B cell (primary cell): ENCODE measurements around the gene CDC42EP4. TPM values are rescaled to one million over a fixed set of nuclear protein-coding genes. Genes with fewer than 3 reads are reported as not detected.

ENCODE experiments used
- ATAC-seq: fragments of 200-7000 bp; cut with Tn5 transposase; one replicate; pipeline ENCODE4 v1.10.0; 2021; ENCODE audit warnings: low read depth, mild to moderate bottlenecking, moderate number of reproducible peaks, moderate library complexity
- CTCF ChIA-PET: fragments of 350-600 bp; sonication (Branson Sonifier 250); formaldehyde crosslinking; loops from one replicate; lab custom pipeline; 2021; ENCODE audit warnings: antibody characterized with exemption, inconsistent platforms; lab: Charles Lee
- POLR2A ChIA-PET: fragments of 350-600 bp; sonication (Branson Sonifier 250); formaldehyde crosslinking; loops from one replicate; lab custom pipeline; 2021; ENCODE audit warnings: antibody characterized with exemption; lab: Charles Lee
- DNase-seq: peaks from one replicate; pipeline ENCODE4 v3.0.0; 2013
- H2AFZ ChIP-seq: 2 replicates; pipeline ENCODE4 v1.6.1; 2012; ENCODE audit warnings: mild to moderate bottlenecking, low read depth, low read length; ENCODE audit not compliant: insufficient read depth, poor library complexity, severe bottlenecking
- H3K27ac ChIP-seq, 2 donors: 1 replicate in 1 of 2; 2 replicates in 1 of 2; pipeline ENCODE4 v1.5.1; 2012 to 2013; ENCODE audit warnings: low read length in 2 of 2, mild to moderate bottlenecking in 2 of 2, moderate library complexity in 1 of 2
- H3K27me3 ChIP-seq, 4 experiments: fragments of 200-600 bp in 1 of 4; sonication (generic) in 1 of 4; replicated peaks in 1 of 4; 1 replicate in 2 of 4; 2 replicates in 2 of 4; pipeline versions ENCODE4 v1.6.1 to v1.7.0; 2013 to 2016; ENCODE audit warnings: low read length in 3 of 4, mild to moderate bottlenecking in 2 of 4, mixed read lengths in 1 of 4, moderate library complexity in 1 of 4; ENCODE audit not compliant: insufficient read depth in 4 of 4, control insufficient read depth in 3 of 4; ENCODE audit errors: control extremely low read depth in 1 of 4
- H3K36me3 ChIP-seq, 2 experiments: replicated peaks in 1 of 2; 1 replicate in 1 of 2; 2 replicates in 1 of 2; pipeline versions ENCODE4 v1.6.1 to v1.7.1; 2013; ENCODE audit warnings: low read length in 1 of 2; ENCODE audit not compliant: insufficient read depth in 2 of 2, control insufficient read depth in 1 of 2; ENCODE audit errors: control extremely low read depth in 1 of 2, extremely low read depth in 1 of 2
- H3K4me1 ChIP-seq, 2 donors: fragments of 200-600 bp in 1 of 2; sonication (generic) in 1 of 2; 1 replicate in 1 of 2; 2 replicates in 1 of 2; pipeline versions ENCODE4 v1.5.1 to v1.6.1; 2013 to 2017; ENCODE audit warnings: low read length in 2 of 2; ENCODE audit not compliant: control insufficient read depth in 2 of 2, insufficient read depth in 2 of 2
- H3K4me2 ChIP-seq: replicated peaks from 2 replicates; pipeline ENCODE3; 2012; ENCODE audit warnings: mild to moderate bottlenecking, low read depth, low read length; ENCODE audit not compliant: poor library complexity, severe bottlenecking
- H3K4me3 ChIP-seq, 5 experiments: fragments of 200-600 bp in 1 of 5; sonication (generic) in 1 of 5; 1 replicate in 3 of 5; 2 replicates in 2 of 5; pipeline versions ENCODE4 v1.5.1 to v1.7.0; 2011 to 2016; ENCODE audit warnings: low read length in 4 of 5, mild to moderate bottlenecking in 4 of 5, low read depth in 2 of 5, control low read depth in 1 of 5, moderate library complexity in 1 of 5; ENCODE audit not compliant: insufficient read depth in 1 of 5; ENCODE audit errors: control extremely low read depth in 1 of 5, extremely low read depth in 1 of 5
- H3K79me2 ChIP-seq: fragments of 200-600 bp; sonication (generic); one replicate; pipeline ENCODE4 v1.6.0; 2016; ENCODE audit warnings: low read length; ENCODE audit not compliant: control insufficient read depth, insufficient read depth
- H3K9ac ChIP-seq: fragments of 200-600 bp; sonication (generic); 2 replicates; pipeline ENCODE4 v1.6.1; 2017; ENCODE audit warnings: mild to moderate bottlenecking, low read length, moderate library complexity
- H3K9me3 ChIP-seq, 3 donors: one replicate each; pipeline versions ENCODE4 v1.6.1 to v1.7.1; 2013; ENCODE audit warnings: low read length in 2 of 3; ENCODE audit not compliant: control insufficient read depth in 2 of 3, insufficient read depth in 1 of 3; ENCODE audit errors: control extremely low read depth in 1 of 3
- H4K20me1 ChIP-seq: 2 replicates; pipeline ENCODE4 v1.6.0; 2012; ENCODE audit warnings: mild to moderate bottlenecking, low read length; ENCODE audit not compliant: insufficient read depth, control insufficient read depth, poor library complexity, severe bottlenecking
- H3K27ac Mint-ChIP-seq: one replicate; pipeline ENCODE4 v1.8.0; 2021; ENCODE audit warnings: mixed read lengths
- H3K27me3 Mint-ChIP-seq: one replicate; pipeline ENCODE4 v1.8.0; 2021; ENCODE audit warnings: mixed read lengths
- H3K4me1 Mint-ChIP-seq: one replicate; pipeline ENCODE4 v1.8.0; 2021; ENCODE audit warnings: mixed read lengths
- H3K4me3 Mint-ChIP-seq: one replicate; pipeline ENCODE4 v1.8.0; 2021; ENCODE audit warnings: mixed read lengths
- H3K9me3 Mint-ChIP-seq: one replicate; pipeline ENCODE4 v1.8.0; 2022; ENCODE audit warnings: mixed read lengths; ENCODE audit not compliant: insufficient read depth
- CTCF ChIP-seq: fragments of 200-600 bp; IDR thresholded peaks from one replicate; pipeline ENCODE4 v1.8.0; 2022; ENCODE audit warnings: antibody characterized with exemption, mild to moderate bottlenecking
- EZH2 ChIP-seq: IDR thresholded peaks from 2 replicates; pipeline ENCODE4 v1.6.1; 2012; ENCODE audit warnings: borderline replicate concordance, low read depth, mild to moderate bottlenecking, moderate library complexity, low read length; ENCODE audit not compliant: insufficient read depth, poor library complexity, severe bottlenecking
- WGBS: methylation state at CpG from one replicate; pipeline ENCODE4 v1.1.5; 2013; ENCODE audit warnings: missing lambda C conversion rate; ENCODE audit not compliant: insufficient coverage; 5-methylcytosine and 5-hydroxymethylcytosine counted together
- intact Hi-C: fragments of 100-400 bp; cut with micrococcal nuclease; formaldehyde crosslinking; loops from one replicate; pipeline ENCODE4 v1.10.0; 2022
- polyA plus RNA-seq: library from polyadenylated mRNA; depleted of rRNA; stranded (reverse); fragments of >200 nt; gene quantifications from 2 replicates; pipeline ENCODE4 v1.2.3, GENCODE V29; 2012
- total RNA-seq, 2 donors: library from RNA; stranded (reverse); fragments of 120-200 nt in 1 of 2; gene quantifications; 1 replicate in 1 of 2; 2 replicates in 1 of 2; pipeline versions ENCODE4 v1.2.3 to v1.2.4, GENCODE V29; 2013 to 2022

Gene CDC42EP4
- total and polyA plus RNA-seq, 2 donors (not counting 1 experiment from before 2014, with no cell fraction given), result 0.79 to 2.0 TPM

DNA sequence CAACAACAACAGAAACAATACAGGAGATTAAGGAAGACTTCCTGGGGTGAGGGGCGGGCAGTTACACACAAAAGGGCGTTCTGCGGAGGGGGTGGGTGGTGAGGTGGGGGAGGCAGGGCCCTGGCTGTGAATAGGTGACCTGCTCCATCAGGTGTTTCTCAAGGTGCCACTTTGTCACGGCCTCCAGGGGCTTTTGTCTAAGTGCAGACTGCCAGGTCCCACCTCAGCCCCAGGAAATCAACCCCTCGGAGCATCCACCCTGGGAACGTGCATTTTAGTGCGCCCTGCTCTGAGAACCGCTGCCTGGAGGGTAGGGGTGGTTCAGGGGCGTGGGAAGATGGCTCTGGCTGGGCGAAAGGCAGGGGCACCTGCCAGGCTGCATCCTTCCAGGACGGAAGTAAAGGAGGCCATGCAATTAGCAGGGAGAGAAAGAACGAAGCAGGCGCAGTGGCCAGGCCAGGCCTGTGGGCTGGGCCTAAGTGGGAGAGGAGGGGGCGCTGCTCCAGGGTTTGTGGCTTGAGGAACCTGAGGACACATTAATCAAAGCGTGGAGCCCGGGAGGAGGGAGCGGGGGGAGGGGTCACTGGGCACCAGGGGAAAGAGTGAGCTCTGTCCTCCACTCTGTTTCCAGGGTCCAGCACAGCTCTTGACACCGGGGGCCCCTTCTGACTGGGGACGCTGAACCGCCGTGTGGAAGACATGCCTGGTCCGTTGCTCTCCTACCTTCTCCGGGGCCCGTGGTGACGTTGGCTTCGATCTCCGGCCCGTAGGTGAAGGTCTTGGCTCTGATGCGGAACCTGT, 49.4 kb upstream of the CDC42EP4 start:
- Mint-ChIP-seq H3K27me3 (no peaks in the 10 kb centered on the region), H3K4me1 (no peaks in the 10 kb centered on the region), H3K4me3 (no peak overlapping the region), H3K9me3 (no peaks in the 10 kb centered on the region), H3K27ac (no peak overlapping the region)
- WGBS, result 88% methylated on average over 24 of the region's 29 CpGs
- intact Hi-C loops, result no loop called here
- ATAC-seq (no peak), DNase-seq (no peak)
- Histone ChIP-seq H3K27me3 (no peaks in the 10 kb centered on the region), H3K27ac (no peak overlapping the region), H3K4me2 (no peak overlapping the region), H3K9ac (no peak overlapping the region), H2AFZ (no peak overlapping the region), H4K20me1 (no peaks in the 10 kb centered on the region), H3K36me3 (peaks cover 0 to 9% of the 10 kb centered on the region in 2 experiments), H3K79me2 (no peaks in the 10 kb centered on the region), H3K9me3 (no peaks in the 10 kb centered on the region), H3K4me1 (no peaks in the 10 kb centered on the region), H3K4me3 (no peak overlapping the region)
- CTCF ChIA-PET, result interaction anchor here (1.6 kb wide), 1 partner anchor 9 kb away, joined by 4 read pairs; no protein-coding TSS in a partner anchor
- TF ChIP-seq EZH2 (no peak), CTCF (no peak)
- POLR2A ChIA-PET, result no interaction called here

DNA sequence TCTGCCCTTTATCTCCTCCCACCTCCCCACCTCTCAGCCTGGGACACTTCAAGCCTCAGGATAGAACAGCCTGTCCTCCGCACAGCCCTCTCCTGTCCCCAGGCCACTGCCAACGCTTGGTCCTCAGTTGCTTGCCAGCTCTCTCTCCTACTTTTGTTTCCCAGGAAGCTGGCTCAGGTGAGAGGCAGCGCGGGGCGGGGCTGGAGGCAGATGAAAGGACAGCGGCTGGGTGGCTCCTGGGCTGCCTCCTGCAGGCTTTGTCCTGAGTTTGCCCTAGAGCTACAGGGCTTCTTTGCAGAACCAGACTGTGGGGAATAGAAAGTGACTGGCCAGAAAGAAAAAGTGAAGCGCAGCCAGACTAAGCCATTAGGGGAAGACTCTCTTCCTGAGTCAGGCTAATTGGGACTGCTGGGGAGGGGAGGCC, 48.2 kb upstream of the CDC42EP4 start:
- DNase-seq (no peak), ATAC-seq (no peak)
- 95% methylated on average over 7 of the region's 7 CpGs for WGBS
- intact Hi-C loops, result no loop called here
- no peak overlapping the region for H2AFZ ChIP-seq
- peaks cover 0 to 1% of the 10 kb centered on the region in 2 experiments for H3K36me3 ChIP-seq
- Mint-ChIP-seq H3K9me3 (no peaks in the 10 kb centered on the region), H3K4me1 (no peaks in the 10 kb centered on the region), H3K4me3 (no peak overlapping the region), H3K27ac (no peak overlapping the region), H3K27me3 (no peaks in the 10 kb centered on the region)
- TF ChIP-seq CTCF (no peak), EZH2 (no peak)
- no peak overlapping the region for H3K4me2 ChIP-seq
- no peaks in the 10 kb centered on the region for H3K9me3 ChIP-seq
- no peak overlapping the region for H3K27ac ChIP-seq
- H3K9ac ChIP-seq, result no peak overlapping the region
- no peak overlapping the region for H3K4me3 ChIP-seq
- H4K20me1 ChIP-seq, result no peaks in the 10 kb centered on the region
- ChIA-PET POLR2A (no interaction called here), CTCF (no interaction called here)
- H3K27me3 ChIP-seq, result no peaks in the 10 kb centered on the region
- H3K4me1 ChIP-seq, result no peaks in the 10 kb centered on the region
- H3K79me2 ChIP-seq, result no peaks in the 10 kb centered on the region
